ENCODE data around the gene TASP1. TPM values are rescaled to one million over a fixed set of nuclear protein-coding genes. Genes with fewer than 3 reads are reported as not detected.
"Not testable (repeated sequence)": the region's sequence is repeated elsewhere in the genome, so short reads cannot be mapped to it uniquely, and the experiment has no call there.

Gene TASP1
- total RNA-seq, 1 donor from 2014 or later, result 14.9 TPM

GRCh38 chr20:13485576-13485975 lies 153.2 kb downstream of the TASP1 start:
- Mint-ChIP-seq H3K27ac (no peak overlapping the region), H3K4me1 (peaks cover 3% of the 10 kb centered on the region), H3K36me3 (ENCODE audit: low read depth) (peaks cover 24% of the 10 kb centered on the region), H3K4me3 (no peak overlapping the region), H3K9me3 (peaks cover 22% of the 10 kb centered on the region), H3K27me3 (no peaks in the 10 kb centered on the region)
- intact Hi-C loops (cut with micrococcal nuclease), result no loop called here
- no peak for DNase-seq

GRCh38 chr20:13485019-13485418 lies 153.7 kb downstream of the TASP1 start:
- H3K27ac Mint-ChIP-seq; intact Hi-C loops (cut with micrococcal nuclease); DNase-seq; H3K4me1 Mint-ChIP-seq; H3K27me3 Mint-ChIP-seq; H3K4me3 Mint-ChIP-seq: not testable (repeated sequence)
- Mint-ChIP-seq H3K9me3 (peaks cover 22% of the 10 kb centered on the region), H3K36me3 (ENCODE audit: low read depth) (peaks cover 24% of the 10 kb centered on the region)

- peaks cover 22% of the 10 kb centered on the region for H3K9me3 Mint-ChIP-seq
- H3K27me3 Mint-ChIP-seq; intact Hi-C loops (cut with micrococcal nuclease); H3K27ac Mint-ChIP-seq; H3K4me1 Mint-ChIP-seq; H3K4me3 Mint-ChIP-seq; DNase-seq: not testable (repeated sequence)
- peaks cover 26% of the 10 kb centered on the region for H3K36me3 Mint-ChIP-seq (ENCODE audit: low read depth)
Measured at GRCh38 chr20:13483472-13483871, 155.3 kb downstream of the TASP1 start.

- Mint-ChIP-seq H3K27me3 (no peaks in the 10 kb centered on the region), H3K36me3 (ENCODE audit: low read depth) (peaks cover 23% of the 10 kb centered on the region), H3K4me1 (no peaks in the 10 kb centered on the region), H3K4me3 (no peak overlapping the region), H3K9me3 (peaks cover 20% of the 10 kb centered on the region), H3K27ac (no peak overlapping the region)
- intact Hi-C loops (cut with micrococcal nuclease), result no loop called here
- no peak for DNase-seq
Measured at GRCh38 chr20:13478366-13478765, 160.4 kb downstream of the TASP1 start.

- DNase-seq, result no peak
- peaks cover 6% of the 10 kb centered on the region for H3K9me3 Mint-ChIP-seq
- H3K27me3 Mint-ChIP-seq, result no peaks in the 10 kb centered on the region
- H3K4me1 Mint-ChIP-seq, result no peaks in the 10 kb centered on the region
- H3K36me3 Mint-ChIP-seq (ENCODE audit: low read depth), result no peaks in the 10 kb centered on the region
- H3K27ac Mint-ChIP-seq, result no peak overlapping the region
- H3K4me3 Mint-ChIP-seq, result no peak overlapping the region
- intact Hi-C loops (cut with micrococcal nuclease), result no loop called here
Measured at GRCh38 chr20:13474467-13474866, 164.3 kb downstream of the TASP1 start.

GRCh38 chr20:13469262-13469661 lies 169.5 kb downstream of the TASP1 start:
- Mint-ChIP-seq H3K9me3 (peaks cover 6% of the 10 kb centered on the region), H3K27me3 (no peaks in the 10 kb centered on the region), H3K4me3 (no peak overlapping the region), H3K36me3 (ENCODE audit: low read depth) (peaks cover 3% of the 10 kb centered on the region), H3K4me1 (no peaks in the 10 kb centered on the region), H3K27ac (no peak overlapping the region)
- DNase-seq, result no peak
- intact Hi-C loops (cut with micrococcal nuclease), result no loop called here

GRCh38 chr20:13468166-13468565 lies 170.6 kb downstream of the TASP1 start:
- Mint-ChIP-seq H3K27me3 (no peaks in the 10 kb centered on the region), H3K27ac (no peak overlapping the region), H3K9me3 (peaks cover 6% of the 10 kb centered on the region), H3K4me3 (no peak overlapping the region), H3K4me1 (no peaks in the 10 kb centered on the region), H3K36me3 (ENCODE audit: low read depth) (peaks cover 3% of the 10 kb centered on the region)
- intact Hi-C loops (cut with micrococcal nuclease), result no loop called here
- DNase-seq, result no peak

- no peaks in the 10 kb centered on the region for H3K4me1 Mint-ChIP-seq
- no peak overlapping the region for H3K4me3 Mint-ChIP-seq
- H3K9me3 Mint-ChIP-seq, result no peaks in the 10 kb centered on the region
- no peak for DNase-seq
- H3K27me3 Mint-ChIP-seq, result no peaks in the 10 kb centered on the region
- H3K36me3 Mint-ChIP-seq (ENCODE audit: low read depth), result peaks cover 3% of the 10 kb centered on the region
- no peak overlapping the region for H3K27ac Mint-ChIP-seq
- intact Hi-C loops (cut with micrococcal nuclease), result no loop called here
Measured at GRCh38 chr20:13464702-13465101, 174.0 kb downstream of the TASP1 start.

GRCh38 chr20:13461849-13462458 lies 176.8 kb downstream of the TASP1 start:
- Mint-ChIP-seq H3K4me1 (no peaks in the 10 kb centered on the region), H3K27me3 (no peaks in the 10 kb centered on the region), H3K27ac (no peak overlapping the region), H3K4me3 (no peak overlapping the region), H3K9me3 (no peaks in the 10 kb centered on the region), H3K36me3 (ENCODE audit: low read depth) (peaks cover 3% of the 10 kb centered on the region)
- no peak for DNase-seq
- intact Hi-C loops (cut with micrococcal nuclease), result no loop called here

GRCh38 chr20:13458860-13459451 lies 179.8 kb downstream of the TASP1 start:
- H3K4me3 Mint-ChIP-seq, result no peak overlapping the region
- intact Hi-C loops (cut with micrococcal nuclease), result no loop called here
- H3K36me3 Mint-ChIP-seq (ENCODE audit: low read depth), result no peaks in the 10 kb centered on the region
- H3K9me3 Mint-ChIP-seq, result no peaks in the 10 kb centered on the region
- H3K4me1 Mint-ChIP-seq, result no peaks in the 10 kb centered on the region
- H3K27ac Mint-ChIP-seq, result no peak overlapping the region
- no peaks in the 10 kb centered on the region for H3K27me3 Mint-ChIP-seq
- peak; percentile 60 for DNase-seq

- no peak overlapping the region for H3K27ac Mint-ChIP-seq
- intact Hi-C loops (cut with micrococcal nuclease), result no loop called here
- no peak for DNase-seq
- peaks cover 3% of the 10 kb centered on the region for H3K36me3 Mint-ChIP-seq (ENCODE audit: low read depth)
- H3K27me3 Mint-ChIP-seq, result no peaks in the 10 kb centered on the region
- H3K9me3 Mint-ChIP-seq, result peaks cover 8% of the 10 kb centered on the region
- no peaks in the 10 kb centered on the region for H3K4me1 Mint-ChIP-seq
- no peak overlapping the region for H3K4me3 Mint-ChIP-seq
Measured at GRCh38 chr20:13457487-13457886, 181.2 kb downstream of the TASP1 start.

GRCh38 chr20:13455713-13456112 lies 183.0 kb downstream of the TASP1 start:
- H3K36me3 Mint-ChIP-seq (ENCODE audit: low read depth), result peaks cover 7% of the 10 kb centered on the region
- intact Hi-C loops (cut with micrococcal nuclease), result no loop called here
- H3K27ac Mint-ChIP-seq, result no peak overlapping the region
- no peaks in the 10 kb centered on the region for H3K27me3 Mint-ChIP-seq
- H3K9me3 Mint-ChIP-seq, result peaks cover 9% of the 10 kb centered on the region
- no peak overlapping the region for H3K4me3 Mint-ChIP-seq
- no peaks in the 10 kb centered on the region for H3K4me1 Mint-ChIP-seq
- no peak for DNase-seq

GRCh38 chr20:13453367-13453766 lies 185.4 kb downstream of the TASP1 start:
- H3K27me3 Mint-ChIP-seq, result no peaks in the 10 kb centered on the region
- H3K27ac Mint-ChIP-seq, result no peak overlapping the region
- intact Hi-C loops (cut with micrococcal nuclease), result no loop called here
- H3K36me3 Mint-ChIP-seq (ENCODE audit: low read depth), result peaks cover 11% of the 10 kb centered on the region
- no peak for DNase-seq
- no peaks in the 10 kb centered on the region for H3K4me1 Mint-ChIP-seq
- peaks cover 9% of the 10 kb centered on the region for H3K9me3 Mint-ChIP-seq
- no peak overlapping the region for H3K4me3 Mint-ChIP-seq

- Mint-ChIP-seq H3K4me3 (no peak overlapping the region), H3K4me1 (no peaks in the 10 kb centered on the region), H3K9me3 (peaks cover 9% of the 10 kb centered on the region), H3K27ac (no peak overlapping the region), H3K27me3 (no peaks in the 10 kb centered on the region), H3K36me3 (ENCODE audit: low read depth) (peaks cover 11% of the 10 kb centered on the region)
- intact Hi-C loops (cut with micrococcal nuclease), result no loop called here
- DNase-seq, result no peak
Measured at GRCh38 chr20:13452470-13453124, 186.1 kb downstream of the TASP1 start.

All from activated CD4-positive, alpha-beta T cell treated with anti-CD3 and anti-CD28 coated beads, Interleukin-2, amount 10 ng/mL, durations not matched to agents 24 days and 14 days (primary cell).